Type B pancreatic cell (in vitro differentiated cells): Measurements from ENCODE around the gene BAZ2A. TPM values are rescaled to one million over a fixed set of nuclear protein-coding genes. Genes with fewer than 3 reads are reported as not detected.

Source experiments
- DNase-seq: peaks from one replicate; pipeline ENCODE4 v3.0.0; 2021; ENCODE audit warnings: mixed read lengths; ENCODE audit not compliant: unreplicated experiment; ENCODE audit errors: extremely low spot score
- H3K27ac Mint-ChIP-seq: 2 replicates; pipeline ENCODE4 v1.8.0; 2021; ENCODE audit warnings: mild to moderate bottlenecking, mixed read lengths
- H3K27me3 Mint-ChIP-seq: 2 replicates; pipeline ENCODE4 v1.8.0; 2021; ENCODE audit warnings: mixed read lengths
- H3K36me3 Mint-ChIP-seq: 2 replicates; pipeline ENCODE4 v1.8.0; 2021; ENCODE audit warnings: mixed read lengths
- H3K4me1 Mint-ChIP-seq: one replicate; pipeline ENCODE4 v1.8.0; 2021; ENCODE audit warnings: mixed read lengths; ENCODE audit not compliant: unreplicated experiment
- H3K4me3 Mint-ChIP-seq: 2 replicates; pipeline ENCODE4 v1.8.0; 2021; ENCODE audit warnings: mild to moderate bottlenecking, mixed read lengths
- H3K9me3 Mint-ChIP-seq: 2 replicates; pipeline ENCODE4 v1.8.0; 2021; ENCODE audit warnings: mixed read lengths
- CTCF ChIP-seq: fragments of 200-600 bp; sonication (generic); conservative IDR thresholded peaks from 2 replicates; pipeline ENCODE4 v1.5.0; 2021; ENCODE audit warnings: antibody characterized with exemption, mild to moderate bottlenecking
- total RNA-seq: library from RNA; stranded (reverse); gene quantifications from 2 replicates; pipeline ENCODE4 v1.2.1, GENCODE V29; 2021; ENCODE audit warnings: low replicate concordance

The BAZ2A gene
- total RNA-seq, 1 donor from 2014 or later = 108 TPM

GRCh38 chr12:56634242-56634836 is 4.2 kb upstream of the BAZ2A start:
- peak overlapping the region; percentile 99 for H3K4me3 Mint-ChIP-seq
- H3K4me1 Mint-ChIP-seq = peaks cover 59% of the 10 kb centered on the region
- peak overlapping the region; percentile 100 for H3K27ac Mint-ChIP-seq
- DNase-seq = no peak
- TF ChIP-seq CTCF = no peak
- no peaks in the 10 kb centered on the region for H3K27me3 Mint-ChIP-seq
- H3K36me3 Mint-ChIP-seq = peaks cover 15% of the 10 kb centered on the region
- H3K9me3 Mint-ChIP-seq = no peaks in the 10 kb centered on the region

- DNase-seq = no peak
- H3K27me3 Mint-ChIP-seq = no peaks in the 10 kb centered on the region
- no peaks in the 10 kb centered on the region for H3K9me3 Mint-ChIP-seq
- H3K4me1 Mint-ChIP-seq = peaks cover 60% of the 10 kb centered on the region
- H3K4me3 Mint-ChIP-seq = peak overlapping the region; percentile 99
- H3K36me3 Mint-ChIP-seq = peaks cover 12% of the 10 kb centered on the region
- TF ChIP-seq CTCF = no peak
- peak overlapping the region; percentile 100 for H3K27ac Mint-ChIP-seq
These were observed 3.5 kb upstream of the BAZ2A start for GRCh38 chr12:56633468-56634241.

- peak overlapping the region; percentile 99 for H3K4me3 Mint-ChIP-seq
- H3K27me3 Mint-ChIP-seq = no peaks in the 10 kb centered on the region
- peaks cover 12% of the 10 kb centered on the region for H3K36me3 Mint-ChIP-seq
- no peak for DNase-seq
- peak overlapping the region; percentile 100 for H3K27ac Mint-ChIP-seq
- no peaks in the 10 kb centered on the region for H3K9me3 Mint-ChIP-seq
- TF ChIP-seq CTCF = no peak
- H3K4me1 Mint-ChIP-seq = peaks cover 62% of the 10 kb centered on the region
These were observed 2.8 kb upstream of the BAZ2A start for GRCh38 chr12:56632701-56633467.

- DNase-seq = no peak
These were observed 1.9 kb upstream of the BAZ2A start for GRCh38 chr12:56631790-56632700.

More at GRCh38 chr12:56631790-56632700, 1.9 kb upstream of the BAZ2A start:
- Mint-ChIP-seq H3K36me3 (peaks cover 8% of the 10 kb centered on the region), H3K27me3 (no peaks in the 10 kb centered on the region), H3K4me3 (peak overlapping the region; percentile 99), H3K9me3 (no peaks in the 10 kb centered on the region), H3K4me1 (peaks cover 54% of the 10 kb centered on the region), H3K27ac (peak overlapping the region; percentile 100)
- no peak for TF ChIP-seq CTCF
